GM21381 (cell line): ENCODE data around the gene EVX2.

ENCODE experiments used
- ATAC-seq: cut with Tn5 transposase; IDR thresholded peaks from one replicate; pipeline ENCODE4 v1.9.1; 2021; ENCODE audit warnings: mild to moderate bottlenecking, moderate library complexity; ENCODE audit not compliant: unreplicated experiment

The EVX2 gene

DNA sequence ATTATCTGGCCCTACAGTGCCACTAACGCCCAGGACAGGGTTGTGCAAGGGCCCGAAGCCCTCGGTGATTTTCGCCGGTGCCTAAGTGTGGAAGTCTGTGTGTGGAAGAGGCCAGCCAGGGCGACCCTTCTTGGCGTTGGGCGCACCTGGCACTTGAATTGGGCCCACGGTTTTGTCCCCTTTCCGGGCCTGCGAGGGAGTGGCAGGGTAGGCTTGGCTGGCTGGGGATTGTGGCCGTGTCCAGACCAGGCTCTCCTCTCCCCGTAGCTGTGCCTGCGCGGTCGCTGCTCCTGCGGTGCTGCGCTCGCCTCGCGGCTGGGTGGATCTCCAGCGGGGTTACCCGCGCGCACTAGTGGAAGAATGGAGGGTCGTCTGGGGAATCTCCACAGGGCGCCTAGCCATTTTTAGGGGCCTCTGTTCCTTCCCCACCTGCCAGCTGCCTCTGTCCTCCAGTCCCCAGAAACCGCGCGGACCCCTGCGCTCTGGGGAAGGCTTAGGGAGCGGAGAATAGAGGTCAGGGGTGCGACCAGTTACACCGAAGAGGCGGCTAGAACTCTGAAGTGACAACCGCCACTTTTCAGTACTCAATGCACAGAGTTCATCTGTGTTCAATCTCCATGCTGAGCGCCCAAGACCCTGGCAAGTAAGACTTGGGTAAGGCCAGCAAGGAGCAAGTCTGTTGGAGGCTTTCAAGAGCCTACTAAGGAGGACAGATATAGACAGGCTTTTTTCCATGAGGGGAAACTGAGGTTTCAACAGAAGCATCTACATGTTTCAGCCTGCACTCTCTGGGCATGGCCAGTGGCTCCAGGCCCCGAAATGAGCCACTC lies 16.0 kb downstream of the EVX2 start:
- no peak for ATAC-seq

DNA sequence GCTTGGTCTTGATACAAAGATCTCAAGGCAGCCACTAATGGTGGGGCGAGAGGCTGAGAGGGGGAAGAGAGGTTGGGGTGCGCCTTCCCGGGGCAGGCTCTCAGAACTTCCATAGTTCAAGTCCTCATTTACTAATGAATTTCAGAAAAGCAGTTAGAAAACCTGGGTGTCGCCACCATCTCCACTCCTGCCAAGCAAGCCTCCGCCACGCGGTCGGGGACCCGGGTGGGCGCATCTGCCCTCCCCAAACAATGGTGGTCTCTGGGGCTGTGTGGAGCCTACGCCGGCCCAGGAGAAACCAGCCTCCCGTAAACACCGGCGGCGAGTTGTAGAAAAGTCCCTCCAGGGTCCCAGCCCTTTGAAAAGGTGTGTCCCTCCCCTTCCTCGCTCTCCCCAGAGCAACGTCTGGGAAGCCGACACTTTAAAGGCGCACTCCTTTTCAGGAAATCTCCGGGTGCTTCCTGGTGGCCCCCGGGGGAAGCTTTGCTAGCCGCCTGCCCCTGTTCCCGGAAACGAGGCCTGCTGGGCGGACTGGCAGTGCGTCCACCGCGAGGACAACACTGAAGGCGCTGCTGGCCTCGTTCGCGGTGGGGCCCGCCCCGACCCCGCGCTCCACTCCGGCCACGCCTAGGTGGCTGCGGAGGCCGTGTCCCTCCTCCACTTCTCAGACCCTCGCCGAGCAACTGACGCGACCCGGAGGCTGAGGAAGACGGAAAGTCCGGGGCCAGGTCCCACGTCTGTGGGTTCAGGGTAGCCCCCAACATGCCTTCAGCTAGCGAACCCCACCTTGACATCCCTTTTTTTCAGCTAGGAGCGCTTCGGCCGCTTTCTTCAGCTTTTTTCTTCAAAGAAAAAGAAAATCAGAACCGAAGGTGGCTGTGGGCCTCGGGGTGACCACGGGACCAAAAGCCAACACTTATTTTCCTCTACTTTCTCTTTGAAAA lies 16.8 kb downstream of the EVX2 start:
- ATAC-seq, result no peak

DNA sequence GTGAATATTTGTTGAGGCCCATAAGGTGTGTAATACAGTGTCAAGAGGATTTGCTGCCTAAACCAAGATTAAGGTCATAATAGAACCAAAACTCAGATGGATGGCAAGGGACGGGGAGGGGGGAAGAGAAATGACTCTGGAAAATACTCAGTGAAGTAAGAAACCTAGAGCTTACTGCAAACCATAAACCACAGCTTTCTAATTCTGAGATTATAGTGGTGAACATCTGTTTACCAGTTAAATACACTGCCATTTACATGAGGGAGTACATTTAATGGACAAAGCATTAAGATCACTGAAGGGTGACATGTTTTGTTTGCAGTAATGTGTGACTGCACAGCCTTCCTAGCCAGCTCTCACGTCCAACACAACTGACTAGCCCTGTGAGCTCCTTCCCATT lies 19.8 kb downstream of the EVX2 start:
- ATAC-seq, result no peak

DNA sequence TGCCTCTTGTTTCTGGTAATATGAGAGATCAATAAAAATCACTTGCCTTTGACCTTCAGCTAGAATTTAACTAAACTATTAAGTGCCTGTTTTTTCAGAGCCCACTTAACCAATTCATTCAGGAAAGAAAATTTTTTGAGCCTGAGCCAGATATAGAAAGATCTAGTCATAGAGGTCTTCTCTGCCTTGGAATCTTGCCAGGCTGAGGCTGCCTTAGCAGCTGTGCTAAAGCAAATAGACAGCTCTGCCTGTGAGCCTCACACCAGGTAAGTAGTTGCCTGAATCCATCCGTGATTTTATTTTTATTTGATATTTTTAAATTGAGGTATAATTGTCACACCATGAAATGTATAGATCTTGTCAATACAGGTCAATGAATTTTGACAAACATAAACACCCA lies 27.4 kb downstream of the EVX2 start:
- no peak for ATAC-seq

DNA sequence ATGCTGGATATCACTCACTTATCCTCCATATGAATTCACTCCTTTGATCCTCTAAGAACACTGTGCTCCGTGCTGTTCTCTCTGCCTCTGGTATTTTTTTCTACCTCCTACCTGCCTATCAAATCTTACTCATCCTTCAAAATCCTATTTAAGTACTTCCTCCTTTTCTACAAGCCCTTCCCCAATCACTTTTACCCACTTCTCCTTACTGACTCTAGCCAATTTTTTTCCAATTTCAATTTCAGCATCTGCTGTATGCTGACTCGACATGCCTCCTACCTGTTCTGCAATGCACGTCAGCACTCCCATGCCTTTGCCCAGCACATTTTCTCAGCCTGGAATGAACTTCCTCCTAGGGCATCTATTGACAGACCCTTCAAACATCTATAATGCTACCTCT lies 44.4 kb downstream of the EVX2 start:
- no peak for ATAC-seq

DNA sequence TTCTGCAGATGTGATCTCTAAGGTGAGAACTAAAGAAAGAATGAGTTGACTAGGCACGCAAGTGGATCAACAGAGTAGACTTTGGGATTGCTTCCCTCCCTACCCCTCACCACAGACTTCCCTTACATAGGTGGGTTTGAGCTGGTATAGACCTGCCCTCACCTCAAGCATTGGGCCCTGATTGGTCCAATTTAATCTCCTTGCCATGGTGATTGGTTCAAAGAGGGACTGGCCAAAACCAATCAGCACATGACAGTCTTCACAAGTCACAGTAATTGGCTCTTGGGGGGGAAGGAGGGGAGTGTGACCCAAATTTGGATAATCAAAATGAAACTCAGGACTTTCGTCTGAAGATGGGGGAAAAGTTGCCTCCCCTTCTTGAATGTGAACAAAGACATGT lies 45.1 kb downstream of the EVX2 start:
- ATAC-seq, result no peak

DNA sequence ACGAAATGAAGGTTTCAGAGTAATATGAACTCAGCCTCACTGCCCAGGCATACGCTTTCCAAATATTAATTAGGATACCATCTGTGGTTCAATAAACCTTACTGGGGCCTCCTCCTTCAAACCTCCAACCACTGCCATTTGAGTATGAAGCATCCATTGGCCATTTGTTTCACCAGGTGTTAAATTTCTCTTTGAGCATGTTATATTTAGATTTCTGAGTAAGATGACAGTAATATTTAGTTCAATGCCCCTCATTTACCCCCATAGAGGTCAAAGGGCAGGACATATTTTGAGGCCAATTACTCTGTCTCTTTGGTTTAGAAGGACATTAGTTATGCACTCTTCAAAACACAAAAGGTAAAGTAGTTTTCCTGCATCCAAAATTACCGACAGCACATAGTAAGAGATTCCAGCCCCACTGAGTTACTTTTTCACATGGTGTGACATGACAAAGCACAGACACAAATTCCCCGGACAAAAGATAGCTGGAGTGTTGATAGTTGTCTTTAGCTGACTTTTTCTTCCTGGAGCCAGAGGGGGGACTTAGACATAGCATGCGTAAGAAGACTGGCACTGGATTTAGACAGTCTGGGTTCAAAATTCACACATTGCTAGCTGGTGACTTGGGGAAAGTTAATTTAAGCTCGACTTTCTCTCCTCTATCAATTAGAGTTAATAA lies 48.6 kb downstream of the EVX2 start:
- no peak for ATAC-seq

GRCh38 chr2:176027806-176028205 lies 56.0 kb downstream of the EVX2 start:
- ATAC-seq, result no peak
